Epithelial cell of esophagus (primary cell): Measurements from ENCODE around the gene PRTFDC1.

ENCODE experiments used
- DNase-seq: peaks from one replicate; pipeline ENCODE4 v3.0.0; 2010; ENCODE audit warnings: low read depth
- H3K4me3 ChIP-seq: 2 replicates; pipeline ENCODE4 v1.5.1; 2011; ENCODE audit warnings: mild to moderate bottlenecking, low read length, control low read depth
- CTCF ChIP-seq: IDR thresholded peaks from 2 replicates; pipeline ENCODE4 v1.5.1; 2011; ENCODE audit warnings: low read depth, mild to moderate bottlenecking, low read length, control low read depth, inconsistent platforms; ENCODE audit not compliant: insufficient read depth; ENCODE audit errors: missing control alignments

The PRTFDC1 gene

GRCh38 chr10:24834869-24835268, 117.5 kb downstream of the PRTFDC1 start:
- DNase-seq: no peak
- no peak for TF ChIP-seq CTCF
- no peak overlapping the region for H3K4me3 ChIP-seq

- TF ChIP-seq CTCF: no peak
- peak; percentile 84 for DNase-seq
- no peak overlapping the region for H3K4me3 ChIP-seq
These were observed 126.4 kb downstream of the PRTFDC1 start for GRCh38 chr10:24826009-24826408.

GRCh38 chr10:24825551-24825950, 126.9 kb downstream of the PRTFDC1 start:
- H3K4me3 ChIP-seq: no peak overlapping the region
- TF ChIP-seq CTCF: no peak
- DNase-seq: peak; percentile 44

GRCh38 chr10:24824536-24824935, 127.9 kb downstream of the PRTFDC1 start:
- no peak for DNase-seq
- no peak overlapping the region for H3K4me3 ChIP-seq
- TF ChIP-seq CTCF: no peak

GRCh38 chr10:24824124-24824523, 128.3 kb downstream of the PRTFDC1 start:
- peak; percentile 77 for DNase-seq
- no peak overlapping the region for H3K4me3 ChIP-seq
- TF ChIP-seq CTCF: no peak

- DNase-seq: no peak
- no peak overlapping the region for H3K4me3 ChIP-seq
- TF ChIP-seq CTCF: no peak
These were observed 129.8 kb downstream of the PRTFDC1 start for GRCh38 chr10:24822590-24822989.

- peak; percentile 85 for DNase-seq
- no peak for TF ChIP-seq CTCF
These were observed 130.4 kb downstream of the PRTFDC1 start for GRCh38 chr10:24821986-24822385.

More at GRCh38 chr10:24821986-24822385, 130.4 kb downstream of the PRTFDC1 start:
- no peak overlapping the region for H3K4me3 ChIP-seq
